HG03457 (cell line): ENCODE measurements around the gene SAMM50.
A peak's percentile ranks its signal among the peaks of the same experiment; 100 is the strongest.
"Not testable (repeated sequence)": the region's sequence is repeated elsewhere in the genome, so short reads cannot be mapped to it uniquely, and the experiment has no call there.

Experiments
- ATAC-seq: cut with Tn5 transposase; IDR thresholded peaks from one replicate; pipeline ENCODE4 v1.9.1; 2021; ENCODE audit warnings: moderate number of reproducible peaks; ENCODE audit not compliant: unreplicated experiment

Gene SAMM50

GRCh38 chr22:43999378-43999777, 44.1 kb downstream of the SAMM50 start:
- no peak for ATAC-seq

GRCh38 chr22:44000123-44000522, 44.9 kb downstream of the SAMM50 start:
- ATAC-seq: no peak

GRCh38 chr22:44001521-44001920, 46.3 kb downstream of the SAMM50 start:
- no peak for ATAC-seq

- ATAC-seq: no peak
Measured at GRCh38 chr22:44002324-44002723, 47.1 kb downstream of the SAMM50 start.

GRCh38 chr22:44002997-44003396, 47.8 kb downstream of the SAMM50 start:
- ATAC-seq: no peak

- ATAC-seq: no peak
Measured at GRCh38 chr22:44003405-44004103, 48.3 kb downstream of the SAMM50 start.

- ATAC-seq: no peak
Measured at GRCh38 chr22:44004104-44004460, 48.8 kb downstream of the SAMM50 start.

- no peak for ATAC-seq
Measured at GRCh38 chr22:44005524-44005923, 50.3 kb downstream of the SAMM50 start.

GRCh38 chr22:44012162-44012561, 56.9 kb downstream of the SAMM50 start:
- no peak for ATAC-seq

GRCh38 chr22:44012591-44012990, 57.3 kb downstream of the SAMM50 start:
- ATAC-seq: no peak

- no peak for ATAC-seq
Measured at GRCh38 chr22:44014241-44014640, 59.0 kb downstream of the SAMM50 start.

- ATAC-seq: not testable (repeated sequence)
Measured at GRCh38 chr22:44016586-44016985, 61.3 kb downstream of the SAMM50 start.

- no peak for ATAC-seq
Measured at GRCh38 chr22:44018594-44018993, 63.4 kb downstream of the SAMM50 start.

GRCh38 chr22:44019416-44019815, 64.2 kb downstream of the SAMM50 start:
- no peak for ATAC-seq

- no peak for ATAC-seq
Measured at GRCh38 chr22:44019846-44020245, 64.6 kb downstream of the SAMM50 start.

GRCh38 chr22:44020981-44021380, 65.7 kb downstream of the SAMM50 start:
- ATAC-seq: no peak

GRCh38 chr22:44023404-44024287, 68.4 kb downstream of the SAMM50 start:
- ATAC-seq: no peak

GRCh38 chr22:44024288-44024921, 69.2 kb downstream of the SAMM50 start, which contains the start of gene PARVB:
Gene PARVB, plus strand, starts transcription at chr22:44024302. Its CDS starts 38 bp downstream, at chr22:44024340.
- no peak for ATAC-seq

GRCh38 chr22:44025171-44026065, 70.2 kb downstream of the SAMM50 start:
- ATAC-seq: peak; percentile 40

- ATAC-seq: no peak
Measured at GRCh38 chr22:44026066-44026629, 70.9 kb downstream of the SAMM50 start.
